T-helper 1 cell (primary cell): ENCODE measurements around the gene TRAPPC3.

ENCODE experiments used
- DNase-seq, 5 donors: peaks; one replicate each; pipeline ENCODE4 v3.0.0-alpha.2; 2012 to 2020

The TRAPPC3 gene

GRCh38 chr1:36097693-36098585, 51.3 kb downstream of the TRAPPC3 start:
- no peak for DNase-seq

- DNase-seq, result no peak
These were observed 52.5 kb downstream of the TRAPPC3 start for GRCh38 chr1:36096500-36097432.

- no peak for DNase-seq
These were observed 53.4 kb downstream of the TRAPPC3 start for GRCh38 chr1:36095760-36096405.

GRCh38 chr1:36094621-36095061, 54.6 kb downstream of the TRAPPC3 start:
- no peak for DNase-seq

- no peak for DNase-seq
These were observed 55.4 kb downstream of the TRAPPC3 start for GRCh38 chr1:36093929-36094328.

GRCh38 chr1:36093226-36093625, 56.1 kb downstream of the TRAPPC3 start:
- no peak for DNase-seq

GRCh38 chr1:36092798-36093185, 56.5 kb downstream of the TRAPPC3 start:
- no peak for DNase-seq

- no peak for DNase-seq
These were observed 57.0 kb downstream of the TRAPPC3 start for GRCh38 chr1:36092166-36092797.

GRCh38 chr1:36091698-36092097, 57.6 kb downstream of the TRAPPC3 start:
- DNase-seq, result no peak

- no peak for DNase-seq
These were observed 58.1 kb downstream of the TRAPPC3 start for GRCh38 chr1:36091141-36091540.

GRCh38 chr1:36089393-36090121, 59.7 kb downstream of the TRAPPC3 start:
- DNase-seq, result no peak

- DNase-seq, result peak; percentile 84 to 92 (median 87)
These were observed 60.5 kb downstream of the TRAPPC3 start, which contains the start of gene ADPRS for GRCh38 chr1:36088577-36089392. TSS of gene ADPRS (plus strand) at chr1:36088892. CDS start at chr1:36088905, 13 bp downstream.

GRCh38 chr1:36088265-36088576, 61.1 kb downstream of the TRAPPC3 start:
- no peak for DNase-seq

- DNase-seq, result no peak
These were observed 61.8 kb downstream of the TRAPPC3 start for GRCh38 chr1:36087233-36088123.
